K562 (cell line): ENCODE data around the gene CNKSR1. TPM values are rescaled to one million over a fixed set of nuclear protein-coding genes. Genes with fewer than 3 reads are reported as not detected.
A peak's percentile ranks its signal among the peaks of the same experiment; 100 is the strongest.

Experiments
- ATF1 ChIP-seq, 2 experiments: fragments of 450-650 bp in 1 of 2; IDR thresholded peaks; 2 replicates each; pipeline ENCODE4 v1.6.1; 2016; ENCODE audit warnings: missing compliant biosample characterization in 1 of 2, missing genetic modification characterization in 1 of 2
- CREB5 ChIP-seq: fragments of 250-450 bp; sonication (Bioruptor Pico); IDR thresholded peaks from 2 replicates; pipeline ENCODE4 v1.5.0; 2020; ENCODE audit warnings: mild to moderate bottlenecking
- CREBBP ChIP-seq: IDR thresholded peaks from one replicate; pipeline ENCODE4 v1.6.1; 2012; ENCODE audit warnings: low read depth, mild to moderate bottlenecking, control low read depth, inconsistent platforms, low read length
- ELF2 ChIP-seq: fragments of 250-450 bp; sonication (Bioruptor Pico); IDR thresholded peaks from 2 replicates; pipeline ENCODE4 v1.5.0; 2021; ENCODE audit warnings: mild to moderate bottlenecking
- FOSL1 ChIP-seq: fragments of 200-800 bp; sonication (Bioruptor generic); conservative IDR thresholded peaks from 2 replicates; pipeline ENCODE4 v1.6.1; 2016; ENCODE audit warnings: missing genetic modification characterization, missing compliant biosample characterization
- GATAD2B ChIP-seq: fragments of 450-650 bp; IDR thresholded peaks from 2 replicates; pipeline ENCODE4 v1.6.1; 2017; ENCODE audit warnings: mild to moderate bottlenecking, borderline replicate concordance
- KLF1 ChIP-seq: fragments of 450-650 bp; IDR thresholded peaks from 2 replicates; pipeline ENCODE4 v1.6.1; 2016; ENCODE audit warnings: missing genetic modification characterization, missing compliant biosample characterization
- PATZ1 ChIP-seq: fragments of 250-450 bp; sonication (Bioruptor Pico); IDR thresholded peaks from 2 replicates; pipeline ENCODE4 v1.5.0; 2020; ENCODE audit warnings: mild to moderate bottlenecking, borderline replicate concordance
- PCBP2 ChIP-seq: fragments of 200-400 bp; formaldehyde crosslinking; IDR thresholded peaks from 2 replicates; pipeline ENCODE4 v1.6.1; 2018; ENCODE audit warnings: low read length, low read depth, mild to moderate bottlenecking, moderate library complexity; ENCODE audit not compliant: poor library complexity, severe bottlenecking
- POLR2G ChIP-seq: fragments of 200-400 bp; formaldehyde crosslinking; IDR thresholded peaks from 2 replicates; pipeline ENCODE4 v1.6.1; 2017; ENCODE audit warnings: low read depth, mild to moderate bottlenecking, antibody characterized with exemption, low read length, moderate library complexity
- SMAD2 ChIP-seq: fragments of 150-350 bp; IDR thresholded peaks from 2 replicates; pipeline ENCODE4 v1.6.1; 2014; ENCODE audit warnings: low read depth, mild to moderate bottlenecking, low read length
- SMAD3 ChIP-seq: fragments of 450-650 bp; formaldehyde crosslinking; conservative IDR thresholded peaks from 2 replicates; pipeline ENCODE4 v1.4.0; 2020; ENCODE audit warnings: mild to moderate bottlenecking
- XRCC4 ChIP-seq: IDR thresholded peaks from one replicate; pipeline ENCODE4 v1.6.1; 2011; ENCODE audit not compliant: insufficient read depth, insufficient read length; ENCODE audit errors: extremely low read depth
- XRCC5 ChIP-seq: fragments of 200-400 bp; formaldehyde crosslinking; IDR thresholded peaks from 2 replicates; pipeline ENCODE4 v1.6.1; 2017; ENCODE audit warnings: low read depth, mild to moderate bottlenecking, low read length
- ZFP36 ChIP-seq: fragments of 150-350 bp; IDR thresholded peaks from 2 replicates; pipeline ENCODE4 v1.6.1; 2018; ENCODE audit warnings: low read length, low read depth; ENCODE audit not compliant: partially characterized antibody
- ZNF197 ChIP-seq: fragments of 200-800 bp; sonication (Bioruptor generic); IDR thresholded peaks from 2 replicates; pipeline ENCODE4 v1.6.1; 2016; ENCODE audit warnings: low read depth, missing genetic modification characterization, missing compliant biosample characterization
- ZNF24 ChIP-seq: fragments of 450-650 bp; IDR thresholded peaks from 2 replicates; pipeline ENCODE4 v1.6.1; 2016
- ZNF263 ChIP-seq: sonication (generic); formaldehyde crosslinking; IDR thresholded peaks from 2 replicates; pipeline ENCODE4 v1.8.0; 2022; ENCODE audit warnings: mild to moderate bottlenecking, missing genetic modification reagents, borderline replicate concordance
- ZNF384 ChIP-seq: IDR thresholded peaks from 2 replicates; pipeline ENCODE4 v1.6.1; 2012; ENCODE audit warnings: low read depth, low read length, improper control_type of control experiment
- ZNF431 ChIP-seq: sonication (generic); formaldehyde crosslinking; IDR thresholded peaks from 2 replicates; pipeline ENCODE4 v1.8.0; 2022; ENCODE audit warnings: mild to moderate bottlenecking, missing genetic modification reagents
- ZNF436 ChIP-seq: fragments of 250-450, 450-650 bp; sonication (Bioruptor Pico); formaldehyde crosslinking; IDR thresholded peaks from 2 replicates; pipeline ENCODE4 v1.7.0; 2020; ENCODE audit warnings: mild to moderate bottlenecking
- ZNF57 ChIP-seq: fragments of 450-650 bp; formaldehyde crosslinking; IDR thresholded peaks from 2 replicates; pipeline ENCODE4 v1.4.0; 2020; ENCODE audit warnings: mild to moderate bottlenecking, moderate library complexity
- ZNF76 ChIP-seq: fragments of 250-450 bp; sonication (Bioruptor Pico); IDR thresholded peaks from 2 replicates; pipeline ENCODE4 v1.4.0; 2020; ENCODE audit warnings: mild to moderate bottlenecking, moderate library complexity, borderline replicate concordance
- polyA plus RNA-seq, 8 experiments: library from polyadenylated mRNA; depleted of rRNA in 4 of 8; stranded (reverse) in 5 of 8; unstranded in 3 of 8; fragments of >200 nt; fragmentation: Nextera tagmentation in 2 of 8; fragmentation: Illumina TruSeq in 1 of 8; extraction: Ambion mirVana in 2 of 8; extraction: Trizol in 1 of 8; gene quantifications; 2 replicates each; pipeline versions ENCODE4 v1.2.1 to v1.2.3, GENCODE V29; 2011 to 2014; ENCODE audit warnings: inconsistent platforms in 1 of 8, missing spikeins in 1 of 8
- total RNA-seq, 7 experiments: library from RNA; depleted of rRNA in 6 of 7; stranded (reverse); fragments of >200 nt in 6 of 7; fragmentation: Illumina TruSeq in 2 of 7; extraction: Trizol in 2 of 7; gene quantifications; 2 replicates each; pipeline versions ENCODE4 v1.2.1 to v1.2.3, GENCODE V29; 2011 to 2021; ENCODE audit warnings: low replicate concordance in 1 of 7
- TF ChIP-seq, protein P1 (sequence below): fragments of 250-450 bp; sonication (Bioruptor Pico); IDR thresholded peaks from 2 replicates; pipeline ENCODE4 v1.8.0; 2021; ENCODE audit warnings: borderline replicate concordance, mild to moderate bottlenecking, moderate library complexity; ENCODE audit not compliant: poor library complexity, severe bottlenecking
- TF ChIP-seq, protein P2 (sequence below): fragments of 250-450 bp; sonication (Bioruptor Pico); IDR thresholded peaks from 2 replicates; pipeline ENCODE4 v1.9.0; 2021; ENCODE audit warnings: mild to moderate bottlenecking

The CNKSR1 gene
- total and polyA plus RNA-seq, 9 of the 15 experiments (the other 6 are each of a cell fraction or from before 2014, with no cell fraction given): 0.03 to 2.8 (median 1.1) TPM

DNA sequence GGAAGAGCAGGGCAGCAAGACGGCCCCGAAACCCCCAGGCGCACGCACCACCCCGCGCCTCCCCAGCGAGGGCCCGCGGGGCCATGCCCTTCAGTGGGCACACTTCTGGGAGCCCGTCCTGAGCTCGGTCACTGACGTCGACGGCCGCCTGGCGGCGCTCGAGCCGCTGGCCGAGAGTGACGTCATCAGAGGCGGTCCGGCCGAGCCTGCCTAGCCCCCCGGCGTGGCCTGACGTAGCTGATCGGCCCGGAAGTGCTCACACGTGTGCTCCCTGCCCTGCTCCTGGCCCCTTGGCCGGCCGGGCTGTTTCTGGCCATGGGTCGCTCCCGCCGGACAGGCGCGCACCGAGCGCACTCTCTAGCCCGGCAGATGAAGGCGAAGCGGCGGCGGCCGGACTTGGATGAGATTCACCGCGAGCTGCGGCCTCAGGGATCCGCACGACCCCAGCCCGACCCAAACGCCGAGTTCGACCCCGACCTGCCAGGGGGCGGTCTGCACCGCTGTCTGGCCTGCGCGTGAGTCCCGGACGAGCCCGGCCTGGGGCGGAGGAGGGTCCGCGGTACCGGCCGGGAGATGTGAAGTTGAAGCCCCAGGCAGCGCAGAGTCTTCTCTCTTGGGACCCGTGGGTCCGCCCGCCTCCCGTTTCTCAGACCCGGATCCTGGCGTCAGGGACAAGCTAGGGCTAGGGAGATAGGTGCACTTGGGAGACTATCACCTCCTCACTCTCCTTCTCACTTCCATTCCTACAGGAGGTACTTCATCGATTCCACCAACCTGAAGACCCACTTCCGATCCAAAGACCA lies 7.4 kb upstream of the CNKSR1 start, which contains the start of gene ZNF593 (continued):
- TF ChIP-seq PCBP2 (no peak), KLF1 (peak; percentile 90), ELF2 (peak; percentile 98), POLR2G (peak; percentile 96), CREBBP (no peak), ZNF431 (peak; percentile 16; the same call in 1 of the 2 replicates), ATF1 (CRISPR knock-in tag; IDR thresholded peaks at IDR 0.05) (peak; percentile 97), ATF1 (tag; IDR thresholded peaks at IDR 0.05) (peak; percentile 100), XRCC5 (peak; percentile 95), ZNF76 (CRISPR knock-in tag) (no peak), SMAD3 (no peak), PATZ1 (CRISPR knock-in tag) (no peak), ZNF384 (peak; percentile 6; the same call in 1 of the 2 replicates), CREB5 (peak; percentile 58; the same call in 1 of the 2 replicates), ZFP36 (peak; percentile 40), ZNF197 (CRISPR knock-in tag) (no peak), GATAD2B (peak; percentile 90), XRCC4 (no peak), SMAD2 (no peak), FOSL1 (tag) (peak; percentile 84), ZNF436 (CRISPR knock-in tag) (no peak), ZNF57 (CRISPR knock-in tag) (0 out of 2 replicates have a peak, but pooled peaks have one; percentile 34), ZNF24 (peak; percentile 57), ZNF263 (CRISPR knock-in tag) (peak; percentile 98)
- TF ChIP-seq, protein P1, sequence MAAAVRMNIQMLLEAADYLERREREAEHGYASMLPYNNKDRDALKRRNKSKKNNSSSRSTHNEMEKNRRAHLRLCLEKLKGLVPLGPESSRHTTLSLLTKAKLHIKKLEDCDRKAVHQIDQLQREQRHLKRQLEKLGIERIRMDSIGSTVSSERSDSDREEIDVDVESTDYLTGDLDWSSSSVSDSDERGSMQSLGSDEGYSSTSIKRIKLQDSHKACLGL (CRISPR knock-in tag): peak; percentile 97
- TF ChIP-seq, protein P2, sequence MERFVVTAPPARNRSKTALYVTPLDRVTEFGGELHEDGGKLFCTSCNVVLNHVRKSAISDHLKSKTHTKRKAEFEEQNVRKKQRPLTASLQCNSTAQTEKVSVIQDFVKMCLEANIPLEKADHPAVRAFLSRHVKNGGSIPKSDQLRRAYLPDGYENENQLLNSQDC (CRISPR knock-in tag): no peak
